Immature natural killer cell (primary cell): Measurements from ENCODE around the gene EAF1. TPM values are rescaled to one million over a fixed set of nuclear protein-coding genes. Genes with fewer than 3 reads are reported as not detected.
A peak's percentile ranks its signal among the peaks of the same experiment; 100 is the strongest.
"Not testable (repeated sequence)": the region's sequence is repeated elsewhere in the genome, so short reads cannot be mapped to it uniquely, and the experiment has no call there.

Experiments
- DNase-seq, 3 donors: peaks; one replicate each; pipeline ENCODE4 v3.0.0; 2022; ENCODE audit warnings: mixed read lengths in 1 of 3
- H3K27ac Mint-ChIP-seq, 6 donors: one replicate each; pipeline ENCODE4 v1.8.0; 2020; ENCODE audit warnings: mixed read lengths in 6 of 6, mild to moderate bottlenecking in 5 of 6, inconsistent platforms in 4 of 6, moderate library complexity in 3 of 6
- H3K27me3 Mint-ChIP-seq, 3 donors: one replicate each; pipeline ENCODE4 v1.8.0; 2020 to 2021; ENCODE audit warnings: low read depth in 3 of 3, mild to moderate bottlenecking in 3 of 3, mixed read lengths in 3 of 3, moderate library complexity in 3 of 3, inconsistent platforms in 1 of 3
- H3K36me3 Mint-ChIP-seq, 3 donors: one replicate each; pipeline ENCODE4 v1.8.0; 2020; ENCODE audit warnings: mixed read lengths in 3 of 3, inconsistent platforms in 2 of 3, mild to moderate bottlenecking in 2 of 3
- H3K4me1 Mint-ChIP-seq, 2 donors: one replicate each; pipeline ENCODE4 v1.8.0; 2020; ENCODE audit warnings: inconsistent platforms in 2 of 2, mild to moderate bottlenecking in 2 of 2, mixed read lengths in 2 of 2, moderate library complexity in 1 of 2
- H3K4me3 Mint-ChIP-seq, 5 donors: one replicate each; pipeline ENCODE4 v1.8.0; 2020; ENCODE audit warnings: mild to moderate bottlenecking in 5 of 5, mixed read lengths in 5 of 5, inconsistent platforms in 3 of 5, moderate library complexity in 3 of 5
- H3K9me3 Mint-ChIP-seq, 6 donors: one replicate each; pipeline ENCODE4 v1.8.0; 2020; ENCODE audit warnings: mild to moderate bottlenecking in 6 of 6, mixed read lengths in 6 of 6, inconsistent platforms in 4 of 6, moderate library complexity in 3 of 6
- polyA plus RNA-seq, 3 donors: library from polyadenylated mRNA; unstranded; fragments of 300-500 nt; fragmentation: Illumina TruSeq; gene quantifications; one replicate each; pipeline ENCODE4 v1.2.3, GENCODE V29; 2021

EAF1 gene
- polyA plus RNA-seq, 3 donors from 2014 or later = 14.4 to 24.0 (median 14.6) TPM

DNA sequence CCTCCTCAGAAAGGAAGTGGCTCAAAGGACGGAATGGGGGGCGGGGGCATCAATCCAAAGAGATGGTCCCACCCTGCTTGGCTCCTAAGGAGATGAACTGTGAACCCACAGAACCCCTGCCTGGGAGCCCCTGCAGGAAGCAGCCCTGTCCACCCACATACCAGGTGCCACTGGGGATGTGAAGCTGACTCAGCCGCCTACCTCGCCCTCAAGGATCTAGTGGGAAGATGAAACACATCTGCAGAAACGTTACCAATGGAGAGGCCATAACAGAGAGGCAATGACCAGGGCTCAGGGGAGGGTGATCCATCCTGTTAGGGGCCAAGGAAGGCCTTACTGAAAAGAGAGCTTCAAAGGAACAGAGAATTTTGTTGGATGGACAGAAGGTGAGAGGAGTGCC is 35.1 kb downstream of the EAF1 start:
- H3K9me3 Mint-ChIP-seq = no peaks in the 10 kb centered on the region
- no peak for DNase-seq
- H3K36me3 Mint-ChIP-seq = peaks cover 12 to 44% (median 15%) of the 10 kb centered on the region in 3 donors
- peak overlapping the region; percentile 40 to 89 (median 74) for H3K27ac Mint-ChIP-seq
- H3K4me1 Mint-ChIP-seq = peaks cover 66 to 75% of the 10 kb centered on the region in 2 donors
- peaks cover 0 to 3% (median 0%) of the 10 kb centered on the region in 3 donors for H3K27me3 Mint-ChIP-seq
- H3K4me3 Mint-ChIP-seq = peak overlapping the region in 3 of 5 donors; percentile 33 to 68 (median 55)

DNA sequence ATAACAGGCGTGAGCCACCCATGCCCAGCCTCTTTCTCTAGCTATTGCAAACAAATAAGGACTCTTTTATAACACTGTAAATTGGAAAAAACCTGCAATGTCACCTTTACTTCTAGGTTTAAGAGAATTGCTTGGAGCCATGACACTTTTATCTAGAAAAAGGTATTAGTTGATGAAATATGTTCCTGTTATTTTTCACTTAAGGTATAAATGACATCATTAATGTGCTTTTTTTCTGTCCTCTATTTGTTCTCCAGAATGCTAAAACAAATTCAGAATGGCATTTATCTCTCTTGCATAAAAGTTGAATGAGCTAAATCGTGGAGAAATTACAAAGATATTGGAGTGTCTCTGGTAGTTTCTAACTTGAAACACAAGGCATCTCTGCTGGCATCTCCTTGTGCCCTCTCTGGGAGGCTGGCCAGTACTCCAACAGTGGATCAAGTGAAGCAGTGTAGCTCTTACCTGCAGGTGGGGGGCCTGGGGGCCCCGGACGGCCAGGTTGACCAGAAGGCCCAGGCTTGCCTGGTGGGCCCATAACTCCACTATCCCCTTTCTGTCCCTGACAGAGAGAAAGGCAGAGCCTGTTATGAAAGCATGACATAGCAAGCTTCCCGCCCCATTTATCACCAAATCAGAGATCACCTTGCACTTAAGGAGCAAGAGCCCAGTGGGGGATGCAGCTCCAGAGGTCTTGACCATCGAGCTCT is 38.6 kb downstream of the EAF1 start:
- no peak for DNase-seq
- Mint-ChIP-seq H3K4me3 (no peak overlapping the region), H3K27me3 (peaks cover 0 to 6% (median 0%) of the 10 kb centered on the region in 3 donors), H3K36me3 (peaks cover 5 to 44% (median 6%) of the 10 kb centered on the region in 3 donors), H3K4me1 (peaks cover 76 to 87% of the 10 kb centered on the region in 2 donors), H3K27ac (peak overlapping the region in 4 of 6 donors; percentile 32 to 94 (median 92)), H3K9me3 (no peaks in the 10 kb centered on the region)

DNA sequence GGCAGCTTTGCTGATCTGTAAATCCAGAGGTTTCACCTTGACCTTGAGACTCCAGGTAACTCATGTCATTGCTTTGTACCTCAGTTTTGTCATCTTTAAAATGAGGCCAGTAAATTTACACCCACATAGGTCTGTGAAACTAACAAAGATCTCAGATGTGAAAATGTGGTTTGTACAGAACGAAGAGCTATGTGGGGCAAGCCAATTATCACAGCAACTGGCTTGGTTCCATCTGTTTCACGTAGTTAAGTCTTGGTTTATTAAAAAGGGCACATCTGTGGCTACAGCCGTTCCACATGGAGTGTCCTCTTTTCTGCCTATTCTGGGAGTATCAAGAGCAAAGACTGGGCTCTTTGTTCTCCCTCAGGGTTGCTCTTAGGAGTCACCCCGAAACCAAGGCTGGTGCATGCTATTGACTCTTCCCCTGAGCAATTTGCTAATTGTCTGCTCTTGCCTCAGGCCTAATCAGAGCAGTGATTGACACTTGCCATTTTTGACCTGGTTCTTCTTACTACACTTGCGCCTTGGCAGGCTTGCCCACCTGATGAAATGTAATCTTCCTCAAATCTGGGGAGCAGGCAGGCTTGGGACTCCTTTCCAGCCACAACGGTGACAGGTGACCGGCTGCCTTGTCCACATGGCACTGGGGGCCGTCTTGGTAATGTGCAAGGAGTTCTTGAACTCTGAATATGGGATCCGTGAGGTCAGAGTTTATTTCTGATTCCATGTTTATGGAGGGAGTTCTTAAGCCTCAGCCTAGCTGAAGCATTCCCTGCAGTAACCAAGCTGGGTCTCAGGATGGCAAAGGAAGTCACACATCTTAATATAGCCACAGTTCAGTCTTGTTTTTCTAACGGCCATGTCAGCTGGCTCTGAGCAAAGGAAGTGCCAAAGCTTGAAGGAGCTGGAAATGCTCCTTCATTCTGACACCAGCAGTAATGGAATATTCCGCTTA is 40.1 kb downstream of the EAF1 start:
- peaks cover 0 to 4% (median 0%) of the 10 kb centered on the region in 3 donors for H3K27me3 Mint-ChIP-seq
- H3K27ac Mint-ChIP-seq = peak overlapping the region; percentile 88 to 94 (median 92)
- no peaks in the 10 kb centered on the region for H3K9me3 Mint-ChIP-seq
- peak overlapping the region; percentile 69 to 79 (median 75) for H3K4me3 Mint-ChIP-seq
- DNase-seq = peak; percentile 33 to 64 (median 49)
- H3K36me3 Mint-ChIP-seq = peaks cover 10 to 49% (median 12%) of the 10 kb centered on the region in 3 donors
- H3K4me1 Mint-ChIP-seq = peaks cover 65 to 79% of the 10 kb centered on the region in 2 donors

DNA sequence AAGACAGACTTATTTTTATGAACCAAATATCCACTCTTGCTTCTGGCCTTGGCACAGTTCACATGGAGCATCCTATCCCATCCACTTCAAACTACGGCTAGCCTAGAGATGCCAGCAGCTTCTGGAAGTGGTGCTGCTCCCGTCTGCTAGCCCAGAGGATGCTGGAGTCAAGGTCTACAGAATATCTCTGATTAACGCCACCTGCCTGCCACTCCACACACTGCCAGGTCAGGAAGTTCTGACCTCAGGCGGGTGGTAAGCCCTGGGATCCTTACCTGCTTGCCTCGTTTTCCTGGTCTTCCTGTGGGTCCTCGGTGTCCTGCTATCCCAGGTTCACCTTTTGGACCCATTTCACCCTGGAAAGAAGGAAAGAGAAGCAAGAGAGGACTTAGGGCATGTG is 42.9 kb downstream of the EAF1 start:
- Mint-ChIP-seq H3K4me3 (peak overlapping the region in 1 of 5 donors; percentile 51), H3K27ac (peak overlapping the region in 4 of 6 donors; percentile 40 to 94 (median 84)), H3K4me1 (peaks cover 48 to 59% of the 10 kb centered on the region in 2 donors), H3K9me3 (no peaks in the 10 kb centered on the region), H3K27me3 (peaks cover 0 to 4% (median 0%) of the 10 kb centered on the region in 3 donors), H3K36me3 (peaks cover 5 to 30% (median 19%) of the 10 kb centered on the region in 3 donors)
- no peak for DNase-seq

DNA sequence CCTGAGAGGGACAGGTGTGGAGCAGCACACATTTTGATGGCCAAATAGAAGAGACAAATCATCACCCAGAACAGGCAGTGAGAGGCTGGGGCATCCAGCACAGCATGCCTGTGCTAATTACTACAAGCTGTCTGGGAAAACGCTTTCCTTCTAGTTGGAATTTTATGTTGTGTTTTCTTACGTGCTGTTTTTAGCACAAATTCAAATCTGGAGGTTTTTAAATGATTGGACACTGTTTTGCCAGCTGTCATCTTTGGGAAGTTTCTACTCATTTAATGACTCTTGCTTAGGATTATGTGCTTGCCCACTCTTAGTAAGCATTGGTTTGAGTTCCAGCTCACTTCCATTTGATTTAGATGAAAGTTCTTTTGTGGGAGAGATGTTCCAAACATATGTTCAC is 43.5 kb downstream of the EAF1 start:
- H3K27me3 Mint-ChIP-seq = peaks cover 0 to 4% (median 0%) of the 10 kb centered on the region in 3 donors
- peaks cover 5 to 27% (median 16%) of the 10 kb centered on the region in 3 donors for H3K36me3 Mint-ChIP-seq
- no peak overlapping the region for H3K4me3 Mint-ChIP-seq
- H3K4me1 Mint-ChIP-seq = peaks cover 46 to 57% of the 10 kb centered on the region in 2 donors
- H3K9me3 Mint-ChIP-seq = no peaks in the 10 kb centered on the region
- peak overlapping the region in 3 of 6 donors; percentile 40 to 94 (median 88) for H3K27ac Mint-ChIP-seq
- no peak for DNase-seq

DNA sequence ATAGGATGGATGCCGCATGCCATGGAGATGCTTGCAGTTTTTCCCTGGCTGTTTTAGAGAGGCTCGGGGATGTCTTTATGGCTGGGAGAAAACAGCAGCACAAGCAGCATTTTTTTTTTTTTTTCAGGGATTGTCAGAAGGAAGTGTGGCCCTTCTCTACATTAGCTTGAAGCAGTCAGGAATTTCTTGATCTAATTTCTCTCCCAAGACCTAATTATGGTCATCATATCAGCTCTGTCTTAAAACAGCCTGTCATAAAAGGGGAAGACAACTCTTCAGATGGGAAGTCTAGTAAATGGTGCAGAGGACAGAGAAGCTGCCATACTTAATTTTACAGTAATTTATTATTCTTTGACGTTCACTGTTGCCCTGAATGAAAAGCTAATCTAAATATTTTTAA is 44.5 kb downstream of the EAF1 start:
- Mint-ChIP-seq H3K27me3 (peaks cover 0 to 4% (median 0%) of the 10 kb centered on the region in 3 donors), H3K27ac (peak overlapping the region in 3 of 6 donors; percentile 32 to 53 (median 34)), H3K9me3 (no peaks in the 10 kb centered on the region)

DNA sequence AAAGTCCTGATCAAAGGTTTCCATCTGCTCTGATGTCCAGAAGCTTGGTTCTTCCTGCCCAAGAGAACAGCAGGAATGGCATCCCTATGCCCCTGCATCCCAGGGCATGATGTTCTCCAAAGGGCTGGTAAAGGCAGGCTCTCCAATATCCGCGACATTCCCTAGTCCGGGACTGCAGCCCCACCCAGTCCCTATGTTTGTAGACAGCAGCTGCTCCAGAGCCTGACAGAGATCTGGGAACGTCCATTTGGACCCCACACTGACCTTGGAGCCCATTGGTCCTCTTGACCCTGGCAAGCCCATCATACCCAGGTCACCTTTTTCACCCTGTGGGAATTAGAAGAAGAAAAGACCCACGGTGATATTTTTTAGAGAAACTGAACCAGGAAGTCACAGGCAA is 47.8 kb downstream of the EAF1 start:
- Mint-ChIP-seq H3K27me3 (peaks cover 0 to 2% (median 0%) of the 10 kb centered on the region in 3 donors), H3K4me3 (no peak overlapping the region), H3K27ac (no peak overlapping the region), H3K9me3 (no peaks in the 10 kb centered on the region), H3K36me3 (peaks cover 5 to 19% (median 16%) of the 10 kb centered on the region in 3 donors), H3K4me1 (peaks cover 13 to 22% of the 10 kb centered on the region in 2 donors)
- no peak for DNase-seq

More for the DNA sequence above, 44.5 kb downstream of the EAF1 start:
- peaks cover 5 to 23% (median 14%) of the 10 kb centered on the region in 3 donors for H3K36me3 Mint-ChIP-seq
- H3K4me3 Mint-ChIP-seq = no peak overlapping the region
- no peak for DNase-seq
- peaks cover 36 to 47% of the 10 kb centered on the region in 2 donors for H3K4me1 Mint-ChIP-seq

DNA sequence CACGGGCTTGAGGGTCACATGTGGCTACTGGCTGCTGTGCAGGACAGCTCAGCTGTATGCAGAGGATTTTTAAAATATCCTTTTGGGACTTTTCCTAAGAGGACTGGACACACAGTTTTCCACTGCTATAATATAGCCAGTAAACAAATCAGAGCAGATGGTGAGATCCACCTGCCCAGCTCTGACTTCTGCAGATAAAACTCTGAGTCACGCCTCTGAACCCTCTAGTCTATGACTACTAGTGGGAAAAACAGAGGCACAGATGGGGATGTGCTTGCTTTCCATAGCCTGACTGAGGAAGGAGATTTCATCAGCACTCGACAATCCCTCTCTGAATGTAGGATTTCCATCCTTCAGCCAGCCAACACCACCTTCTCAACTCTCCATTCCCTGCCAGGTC is 49.0 kb downstream of the EAF1 start:
- H3K36me3 Mint-ChIP-seq = peaks cover 4 to 16% (median 13%) of the 10 kb centered on the region in 3 donors
- peaks cover 9 to 11% of the 10 kb centered on the region in 2 donors for H3K4me1 Mint-ChIP-seq
- H3K27ac Mint-ChIP-seq = no peak overlapping the region
- H3K9me3 Mint-ChIP-seq = peaks cover 0 to 3% (median 0%) of the 10 kb centered on the region in 6 donors
- H3K4me3 Mint-ChIP-seq = no peak overlapping the region
- DNase-seq = no peak
- H3K27me3 Mint-ChIP-seq = peaks cover 0 to 2% (median 0%) of the 10 kb centered on the region in 3 donors

DNA sequence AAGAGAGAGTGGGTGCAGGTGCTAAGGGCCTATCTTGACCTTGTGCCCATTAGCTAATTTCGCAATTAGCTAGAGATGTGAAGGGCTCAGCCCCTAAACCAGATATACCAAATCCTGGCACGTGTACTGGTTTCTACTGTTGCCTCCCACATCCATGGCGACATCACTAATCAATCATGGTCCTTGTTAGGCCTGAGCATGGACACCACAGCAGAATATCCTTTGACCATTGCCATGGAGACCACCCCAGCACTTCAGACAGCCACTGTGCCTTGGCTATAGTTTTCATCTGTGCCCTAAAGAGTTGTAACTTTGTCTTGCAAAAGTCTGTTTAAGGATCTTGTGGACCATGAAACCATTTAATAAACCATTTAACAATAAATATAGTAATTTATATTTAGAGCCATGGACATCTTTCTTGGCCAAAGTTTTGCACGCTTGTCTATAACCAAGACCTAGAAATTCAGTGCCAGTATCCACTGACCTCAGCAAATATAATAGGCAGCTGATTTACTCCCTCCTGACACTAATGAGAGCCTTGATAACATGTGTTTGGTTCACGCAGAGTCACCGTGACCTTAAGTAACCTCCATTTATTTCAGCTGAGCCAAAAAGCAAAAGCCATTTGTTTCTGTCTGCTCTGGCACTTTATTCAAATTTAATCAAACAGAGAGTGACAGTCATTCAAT is 50.7 kb downstream of the EAF1 start:
- Mint-ChIP-seq H3K9me3 (peaks cover 0 to 3% (median 0%) of the 10 kb centered on the region in 6 donors), H3K36me3 (peaks cover 0 to 9% (median 7%) of the 10 kb centered on the region in 3 donors), H3K4me3 (no peak overlapping the region), H3K27me3 (peaks cover 0 to 2% (median 0%) of the 10 kb centered on the region in 3 donors), H3K27ac (peak overlapping the region in 2 of 6 donors; percentile 4 to 46), H3K4me1 (peaks cover 11 to 13% of the 10 kb centered on the region in 2 donors)
- DNase-seq = no peak

DNA sequence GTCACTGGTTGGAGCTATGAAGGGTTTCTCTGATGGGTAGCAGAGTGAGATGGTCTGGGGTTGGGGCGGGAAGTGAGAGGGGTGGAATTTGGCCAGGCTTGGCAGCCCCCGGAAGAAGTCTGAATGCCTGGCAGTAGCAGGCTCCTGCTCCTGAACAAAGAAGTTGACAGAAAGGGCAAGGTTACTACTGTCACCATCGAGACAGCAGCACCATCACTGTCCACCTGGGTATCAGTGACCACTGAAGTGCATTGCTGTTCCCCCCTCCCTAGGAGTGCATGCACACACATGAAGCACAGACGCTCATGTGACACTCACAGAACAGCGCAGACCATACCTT is 51.2 kb downstream of the EAF1 start:
- DNase-seq = no peak
- H3K4me3 Mint-ChIP-seq = no peak overlapping the region
- peaks cover 0 to 3% (median 0%) of the 10 kb centered on the region in 6 donors for H3K9me3 Mint-ChIP-seq
- H3K27me3 Mint-ChIP-seq = peaks cover 0 to 2% (median 0%) of the 10 kb centered on the region in 3 donors
- H3K4me1 Mint-ChIP-seq = peaks cover 16 to 18% of the 10 kb centered on the region in 2 donors
- H3K27ac Mint-ChIP-seq = peak overlapping the region in 1 of 6 donors; percentile 27
- H3K36me3 Mint-ChIP-seq = peaks cover 0 to 9% (median 6%) of the 10 kb centered on the region in 3 donors

DNA sequence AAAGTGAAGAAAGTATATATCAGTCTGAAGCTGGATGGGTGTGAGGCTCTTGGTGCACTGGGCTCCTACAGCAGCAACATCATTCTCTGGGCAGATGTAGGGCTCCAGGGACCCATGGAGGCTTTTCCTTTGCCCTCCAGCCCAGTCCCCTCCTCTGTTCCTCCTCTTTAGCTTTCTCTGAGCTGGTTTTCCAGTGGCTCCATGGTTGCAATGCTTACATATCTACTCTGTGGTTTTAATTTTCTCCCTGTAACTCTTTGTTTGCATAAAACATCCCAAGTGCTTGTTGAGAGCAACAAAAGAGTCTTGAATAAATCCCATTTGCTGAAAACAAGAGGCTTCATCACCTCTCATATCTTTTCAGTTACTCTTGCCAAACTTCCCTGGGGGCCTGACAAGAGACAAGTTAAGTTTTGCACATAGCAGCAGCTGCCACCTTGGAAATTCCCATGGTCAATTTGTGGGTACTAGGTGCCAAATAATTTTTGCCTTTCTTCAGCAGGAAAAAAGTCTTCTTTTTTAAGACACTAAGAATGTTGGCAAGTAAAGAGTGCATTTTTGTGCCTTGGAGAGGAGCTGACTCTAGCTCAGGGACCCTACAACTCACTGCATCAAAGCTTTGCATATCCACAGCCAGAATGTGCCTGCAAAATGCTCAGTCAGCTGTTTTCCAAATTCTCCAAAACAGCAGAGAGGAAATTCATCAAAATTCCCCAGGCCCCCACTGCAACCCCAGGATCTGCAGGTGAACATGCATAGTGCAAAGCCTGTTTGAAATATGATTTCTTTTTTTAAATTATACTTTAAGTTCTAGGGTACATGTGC is 52.2 kb downstream of the EAF1 start:
- Mint-ChIP-seq H3K4me1 (peaks cover 26 to 28% of the 10 kb centered on the region in 2 donors), H3K27me3 (peaks cover 0 to 2% (median 0%) of the 10 kb centered on the region in 3 donors), H3K9me3 (peaks cover 0 to 3% (median 0%) of the 10 kb centered on the region in 6 donors), H3K36me3 (peaks cover 0 to 12% (median 3%) of the 10 kb centered on the region in 3 donors), H3K4me3 (no peak overlapping the region), H3K27ac (no peak overlapping the region)
- DNase-seq = no peak

DNA sequence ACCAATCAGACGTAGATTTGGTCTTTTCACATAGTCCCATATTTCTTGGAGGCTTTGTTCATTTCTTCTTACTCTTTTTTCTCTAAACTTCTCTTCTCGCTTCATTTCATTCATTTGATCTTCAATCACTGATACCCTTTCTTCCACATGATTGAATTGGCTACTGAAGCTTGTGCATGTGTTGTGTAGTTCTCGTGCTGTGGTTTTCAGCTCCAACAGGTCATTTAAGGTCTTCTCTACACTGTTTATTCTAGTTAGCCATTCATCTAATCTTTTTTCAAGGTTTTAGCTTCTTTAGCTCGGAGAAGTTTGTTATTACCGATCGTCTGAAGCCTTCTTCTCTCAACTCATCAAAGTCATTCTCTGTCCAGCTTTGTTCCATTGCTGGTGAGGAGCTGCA is 57.2 kb downstream of the EAF1 start:
- H3K9me3 Mint-ChIP-seq, DNase-seq, H3K4me3 Mint-ChIP-seq, H3K27me3 Mint-ChIP-seq, H3K27ac Mint-ChIP-seq: not testable (repeated sequence)
- peaks cover 9 to 21% (median 12%) of the 10 kb centered on the region in 3 donors for H3K36me3 Mint-ChIP-seq
- peaks cover 49 to 51% of the 10 kb centered on the region in 2 donors for H3K4me1 Mint-ChIP-seq
